Left lung (tissue), 10 donors: Measurements from ENCODE around the gene JRKL. TPM values are rescaled to one million over a fixed set of nuclear protein-coding genes. Genes with fewer than 3 reads are reported as not detected.
"Not testable (repeated sequence)": the region's sequence is repeated elsewhere in the genome, so short reads cannot be mapped to it uniquely, and the experiment has no call there.

Experiments used
- ATAC-seq: fragments of 200-7000 bp; cut with Tn5 transposase; one replicate; pipeline ENCODE4 v1.9.1; 2020; ENCODE audit warnings: moderate library complexity
- DNase-seq, 4 donors: peaks; one replicate each; pipeline ENCODE4 v3.0.0-alpha.2; 2013 to 2020
- H3K27ac ChIP-seq, 2 donors: fragments of 200-600 bp; sonication (generic) in 1 of 2; one replicate each; pipeline versions ENCODE4 v1.5.0 to v1.8.0; 2020 to 2021
- H3K27me3 ChIP-seq, 2 donors: fragments of 200-600 bp; sonication (generic) in 1 of 2; one replicate each; pipeline versions ENCODE4 v1.5.0 to v1.8.0; 2020 to 2021
- H3K36me3 ChIP-seq, 2 donors: fragments of 200-600 bp; sonication (generic) in 1 of 2; one replicate each; pipeline versions ENCODE4 v1.5.0 to v1.8.0; 2020 to 2021
- H3K4me1 ChIP-seq, 2 donors: fragments of 200-600 bp; one replicate each; pipeline ENCODE4 v1.8.0; 2021
- H3K4me3 ChIP-seq, 2 donors: fragments of 200-600 bp; sonication (generic) in 1 of 2; one replicate each; pipeline versions ENCODE4 v1.5.0 to v1.8.0; 2020 to 2021; ENCODE audit warnings: mild to moderate bottlenecking in 1 of 2
- H3K9me3 ChIP-seq, 2 donors: fragments of 200-600 bp; sonication (generic) in 1 of 2; one replicate each; pipeline versions ENCODE4 v1.5.0 to v1.8.0; 2020 to 2021
- CTCF ChIP-seq, 2 donors: fragments of 200-600 bp; sonication (generic) in 1 of 2; IDR thresholded peaks; one replicate each; pipeline versions ENCODE4 v1.5.0 to v1.8.0; 2021; ENCODE audit warnings: antibody characterized with exemption in 2 of 2
- intact Hi-C, 2 donors: fragments of 100-400 bp; cut with DNase I; formaldehyde crosslinking; loops; one replicate each; pipeline versions ENCODE4 v1.11.2 to v1.14.2; 2022
- microRNA-seq, 2 donors: library from miRNA; unstranded; fragments of <30 nt; microRNA quantifications; one replicate each; pipeline ENCODE4, GENCODE V29; 2019
- polyA plus RNA-seq, 6 donors: library from polyadenylated mRNA; unstranded; fragments of 120-200 nt; gene quantifications; one replicate each; pipeline ENCODE4 v1.2.1, GENCODE V29; 2013; ENCODE audit not compliant: insufficient read length in 6 of 6
- total RNA-seq, 2 donors: library from RNA; stranded (reverse); fragmentation: NEBNext Ultra II Directional; extraction: Animal tissue kit (Norgen Biotek cat#: 25700); gene quantifications; one replicate each; pipeline ENCODE4 v1.2.1, GENCODE V29; 2021
- donor health status: DM: no; HTN: yes; CAD: no.
- donor health status: DM: no; HTN: no; CAD: no.

The JRKL gene
- total and polyA plus RNA-seq, 8 donors: 10.4 to 29.2 (median 26.6) TPM

GRCh38 chr11:96430668-96431067, 40.9 kb downstream of the JRKL start:
- Histone ChIP-seq H3K36me3 (no peaks in the 10 kb centered on the region), H3K9me3 (peaks cover 0 to 5% of the 10 kb centered on the region in 2 donors), H3K27me3 (peaks cover 4 to 5% of the 10 kb centered on the region in 2 donors), H3K4me1 (no peaks in the 10 kb centered on the region), H3K27ac (no peak overlapping the region), H3K4me3 (no peak overlapping the region)
- intact Hi-C loops: no loop called here
- TF ChIP-seq CTCF (IDR thresholded peaks at IDR 0.05): no peak
- DNase-seq (no peak), ATAC-seq (no peak)

- H3K36me3 ChIP-seq, H3K4me3 ChIP-seq, ATAC-seq, H3K4me1 ChIP-seq, intact Hi-C loops, H3K27ac ChIP-seq, H3K9me3 ChIP-seq, H3K27me3 ChIP-seq, DNase-seq: not testable (repeated sequence)
Measured at GRCh38 chr11:96432654-96433053, 42.8 kb downstream of the JRKL start.

Small RNA genes lying within 50 kb of the gene (microRNA-seq; reads per million reads assigned to microRNA genes)
- 0.41 to 0.50 reads per million in 2 donors for gene MIR1260B

Other genes starting within 250 kb of the JRKL start
- gene MAML2, start 46.8 kb upstream of the JRKL start, total RNA-seq: 10 to 100 TPM; 18.7 to 24.7 TPM
- 10 to 100 TPM; 33.6 to 44.0 (median 39.5) TPM for gene MAML2, start 46.8 kb upstream of the JRKL start, polyA plus RNA-seq
- gene CCDC82, start 101 bp upstream of the JRKL start, total RNA-seq: 10 to 100 TPM; 18.1 to 27.7 TPM
- 10 to 100 TPM; 53.4 to 64.5 (median 62.3) TPM for gene CCDC82, start 101 bp upstream of the JRKL start, polyA plus RNA-seq